Liver (tissue), 3 donors: ENCODE measurements around the gene LEKR1.
A peak's percentile ranks its signal among the peaks of the same experiment; 100 is the strongest.

ENCODE experiments used
- CTCF ChIP-seq: fragments of 150-350 bp; IDR thresholded peaks from 2 replicates; pipeline ENCODE4 v1.5.1; 2017; ENCODE audit warnings: improper control_type of control experiment, low read depth, low read length; ENCODE audit not compliant: missing input control
- FOXA1 ChIP-seq: IDR thresholded peaks from 2 replicates; pipeline ENCODE4 v1.6.1; 2016; ENCODE audit warnings: antibody characterized with exemption
- GABPA ChIP-seq, 2 donors: IDR thresholded peaks in 1 of 2; conservative IDR thresholded peaks in 1 of 2; 2 replicates each; pipeline ENCODE4 v1.6.1; 2016; ENCODE audit warnings: antibody characterized with exemption in 2 of 2, mild to moderate bottlenecking in 1 of 2, moderate library complexity in 1 of 2
- RAD21 ChIP-seq, 2 donors: IDR thresholded peaks; 2 replicates each; pipeline ENCODE4 v1.6.1; 2016; ENCODE audit warnings: antibody characterized with exemption in 2 of 2, mild to moderate bottlenecking in 2 of 2
- TF ChIP-seq, protein P1 (sequence below): IDR thresholded peaks from 2 replicates; pipeline ENCODE4 v1.6.1; 2016; ENCODE audit warnings: antibody characterized with exemption
- donor health status: healthy.
- donor health status: healthy.

GRCh38 chr3:156826144-156826895 lies at the start of gene LEKR1:
- no peak for TF ChIP-seq CTCF
- peak in 1 of 2 donors; percentile 49 for TF ChIP-seq RAD21 (IDR thresholded peaks at IDR 0.05)
- TF ChIP-seq, protein P1, sequence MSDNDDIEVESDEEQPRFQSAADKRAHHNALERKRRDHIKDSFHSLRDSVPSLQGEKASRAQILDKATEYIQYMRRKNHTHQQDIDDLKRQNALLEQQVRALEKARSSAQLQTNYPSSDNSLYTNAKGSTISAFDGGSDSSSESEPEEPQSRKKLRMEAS, result peak; percentile 9
- peak in 1 of 2 donors; percentile 30 for TF ChIP-seq GABPA (IDR thresholded peaks at IDR 0.05 in 1 of 2, conservative IDR thresholded peaks at IDR 0.05 in 1 of 2)
- no peak for TF ChIP-seq FOXA1
